ENCODE data around the gene MAPRE3. TPM values are rescaled to one million over a fixed set of nuclear protein-coding genes. Genes with fewer than 3 reads are reported as not detected.
"Not testable (repeated sequence)": the region's sequence is repeated elsewhere in the genome, so short reads cannot be mapped to it uniquely, and the experiment has no call there.

Gene MAPRE3
- total RNA-seq, 4 donors from 2014 or later: 23.8 to 63.6 (median 35.7) TPM

GRCh38 chr2:27074738-27075565 lies 104.5 kb downstream of the MAPRE3 start:
- no peak overlapping the region for H3K4me3 ChIP-seq (ENCODE audit: low read depth, poor library complexity, severe bottlenecking)
- 69 to 72% methylated on average over 4 of the region's 4 CpGs for WGBS, 2 donors
- no peak for DNase-seq (ENCODE audit: low spot score in 2 of 2)
- TF ChIP-seq, protein P1, sequence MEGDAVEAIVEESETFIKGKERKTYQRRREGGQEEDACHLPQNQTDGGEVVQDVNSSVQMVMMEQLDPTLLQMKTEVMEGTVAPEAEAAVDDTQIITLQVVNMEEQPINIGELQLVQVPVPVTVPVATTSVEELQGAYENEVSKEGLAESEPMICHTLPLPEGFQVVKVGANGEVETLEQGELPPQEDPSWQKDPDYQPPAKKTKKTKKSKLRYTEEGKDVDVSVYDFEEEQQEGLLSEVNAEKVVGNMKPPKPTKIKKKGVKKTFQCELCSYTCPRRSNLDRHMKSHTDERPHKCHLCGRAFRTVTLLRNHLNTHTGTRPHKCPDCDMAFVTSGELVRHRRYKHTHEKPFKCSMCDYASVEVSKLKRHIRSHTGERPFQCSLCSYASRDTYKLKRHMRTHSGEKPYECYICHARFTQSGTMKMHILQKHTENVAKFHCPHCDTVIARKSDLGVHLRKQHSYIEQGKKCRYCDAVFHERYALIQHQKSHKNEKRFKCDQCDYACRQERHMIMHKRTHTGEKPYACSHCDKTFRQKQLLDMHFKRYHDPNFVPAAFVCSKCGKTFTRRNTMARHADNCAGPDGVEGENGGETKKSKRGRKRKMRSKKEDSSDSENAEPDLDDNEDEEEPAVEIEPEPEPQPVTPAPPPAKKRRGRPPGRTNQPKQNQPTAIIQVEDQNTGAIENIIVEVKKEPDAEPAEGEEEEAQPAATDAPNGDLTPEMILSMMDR (IDR thresholded peaks at IDR 0.05): no peak
- no peak for TF ChIP-seq POLR2A (IDR thresholded peaks at IDR 0.05)
- intact Hi-C loops (cut with DNase I; ENCODE audit: low total_unique reads): loop anchor here (5.0 kb wide), 1 partner anchor 103 kb away; the partner anchor contains the start of gene MAPRE3

GRCh38 chr2:27075566-27075871 lies 105.1 kb downstream of the MAPRE3 start:
- WGBS, 2 donors: 79 to 89% methylated on average over 6 of the region's 6 CpGs
- DNase-seq (ENCODE audit: low spot score in 2 of 2); H3K4me3 ChIP-seq (ENCODE audit: low read depth, poor library complexity, severe bottlenecking): not testable (repeated sequence)
- intact Hi-C loops (cut with DNase I; ENCODE audit: low total_unique reads): loop anchor here (5.0 kb wide), 1 partner anchor 103 kb away; the partner anchor contains the start of gene MAPRE3

- no peak overlapping the region for H3K4me3 ChIP-seq (ENCODE audit: low read depth, poor library complexity, severe bottlenecking)
- no peak for TF ChIP-seq POLR2A (IDR thresholded peaks at IDR 0.05)
- TF ChIP-seq, protein P1 (IDR thresholded peaks at IDR 0.05): no peak
- DNase-seq (ENCODE audit: low spot score in 2 of 2): no peak
- intact Hi-C loops (cut with DNase I; ENCODE audit: low total_unique reads): loop anchor here (5.0 kb wide), 1 partner anchor 104 kb away; the partner anchor contains the start of gene MAPRE3
- 77 to 81% methylated on average over 4 of the region's 4 CpGs for WGBS, 2 donors
Measured at GRCh38 chr2:27076323-27076722, 105.9 kb downstream of the MAPRE3 start.

Other genes with a start within 250 kb of the MAPRE3 start
- 10 to 100 TPM; 51.0 to 96.7 (median 87.4) TPM for gene SLC35F6, start 206.4 kb upstream of the MAPRE3 start, total RNA-seq
- gene CENPA, start 184.6 kb upstream of the MAPRE3 start, total RNA-seq: 1 to 10 TPM in 2 of 4 donors, under 1 TPM in 2; 0.47 to 5.2 (median 2.1) TPM
- gene DPYSL5, start 122.5 kb upstream of the MAPRE3 start, total RNA-seq: not detected
- 10 to 100 TPM; 30.3 to 43.9 (median 32.0) TPM for gene TMEM214, start 62.3 kb downstream of the MAPRE3 start, total RNA-seq
- gene AGBL5, start 81.0 kb downstream of the MAPRE3 start, total RNA-seq: 10 to 100 TPM in 3 of 4 donors, 1 to 10 TPM in 1; 9.4 to 17.0 (median 16.4) TPM
- gene OST4, start 101.0 kb downstream of the MAPRE3 start, total RNA-seq: 100 to 1,000 TPM; 144 to 236 (median 195) TPM
- 10 to 100 TPM in 1 of 4 donors, 1 to 10 TPM in 3; 3.6 to 17.9 (median 7.9) TPM for gene EMILIN1, start 108.0 kb downstream of the MAPRE3 start, total RNA-seq
- 10 to 100 TPM in 1 of 4 donors, 1 to 10 TPM in 3; 2.5 to 10.4 (median 3.3) TPM for gene KHK, start 116.1 kb downstream of the MAPRE3 start, total RNA-seq
- gene CGREF1, start 148.5 kb downstream of the MAPRE3 start, total RNA-seq: 1 to 10 TPM in 1 of 4 donors, under 1 TPM in 3; 0.34 to 2.1 (median 0.48) TPM
- gene ABHD1, start 153.2 kb downstream of the MAPRE3 start, total RNA-seq: under 1 TPM in 2 of 4 donors, not detected in 2; 0.57 to 0.94 TPM
- 10 to 100 TPM; 41.2 to 76.5 (median 53.5) TPM for gene PREB, start 164.0 kb downstream of the MAPRE3 start, total RNA-seq
- gene PRR30, start 168.8 kb downstream of the MAPRE3 start, total RNA-seq: not detected
- not detected for gene TCF23, start 178.4 kb downstream of the MAPRE3 start, total RNA-seq
- gene ATRAID, start 241.4 kb downstream of the MAPRE3 start, total RNA-seq: 100 to 1,000 TPM; 107 to 121 (median 114) TPM
- gene SLC5A6, start 241.6 kb downstream of the MAPRE3 start, total RNA-seq: 10 to 100 TPM; 11.6 to 24.6 (median 17.0) TPM
- gene CAD, start 246.7 kb downstream of the MAPRE3 start, total RNA-seq: 10 to 100 TPM in 3 of 4 donors, 1 to 10 TPM in 1; 9.0 to 28.8 (median 17.4) TPM